Natural killer cell (primary cell): ENCODE data around the gene JPH3. TPM values are rescaled to one million over a fixed set of nuclear protein-coding genes. Genes with fewer than 3 reads are reported as not detected.
"Not testable (repeated sequence)": the region's sequence is repeated elsewhere in the genome, so short reads cannot be mapped to it uniquely, and the experiment has no call there.

ENCODE experiments used
- ATAC-seq, 3 donors: fragments of 150-1000 bp in 2 of 3; fragments of 200-7000 bp in 1 of 3; cut with Tn5 transposase; 1 replicate in 1 of 3; 2 replicates in 2 of 3; pipeline ENCODE4 v1.10.0; 2021; ENCODE audit warnings: mild to moderate bottlenecking in 2 of 3, moderate library complexity in 2 of 3
- DNase-seq, 2 donors: peaks; one replicate each; pipeline versions ENCODE4 v3.0.0 to v3.0.0-alpha.2; 2013 to 2021; ENCODE audit warnings: mixed read lengths in 1 of 2
- H3K27ac ChIP-seq: one replicate; pipeline ENCODE4 v1.5.1; 2013; ENCODE audit warnings: mild to moderate bottlenecking, low read length
- H3K27me3 ChIP-seq: one replicate; pipeline ENCODE4 v1.6.1; 2013; ENCODE audit warnings: low read length; ENCODE audit not compliant: control insufficient read depth, insufficient read depth
- H3K36me3 ChIP-seq: one replicate; pipeline ENCODE4 v1.6.1; 2013; ENCODE audit warnings: low read length; ENCODE audit not compliant: control insufficient read depth, insufficient read depth
- H3K4me1 ChIP-seq: one replicate; pipeline ENCODE4 v1.6.1; 2013; ENCODE audit warnings: low read length; ENCODE audit not compliant: control insufficient read depth, insufficient read depth
- H3K4me3 ChIP-seq: one replicate; pipeline ENCODE4 v1.5.1; 2013; ENCODE audit warnings: low read length
- H3K9me3 ChIP-seq: one replicate; pipeline ENCODE4 v1.6.1; 2013; ENCODE audit warnings: low read length; ENCODE audit not compliant: control insufficient read depth, insufficient read depth
- H3K27ac Mint-ChIP-seq, 2 donors: one replicate each; pipeline ENCODE4 v1.8.0; 2022; ENCODE audit warnings: mild to moderate bottlenecking in 2 of 2, mixed read lengths in 2 of 2, moderate library complexity in 1 of 2
- H3K27me3 Mint-ChIP-seq, 2 donors: one replicate each; pipeline ENCODE4 v1.8.0; 2022; ENCODE audit warnings: low read depth in 2 of 2, mixed read lengths in 2 of 2
- H3K36me3 Mint-ChIP-seq: one replicate; pipeline ENCODE4 v1.8.0; 2022; ENCODE audit warnings: mixed read lengths
- H3K4me1 Mint-ChIP-seq, 2 donors: one replicate each; pipeline ENCODE4 v1.8.0; 2022; ENCODE audit warnings: mixed read lengths in 2 of 2
- H3K4me3 Mint-ChIP-seq: one replicate; pipeline ENCODE4 v1.8.0; 2022; ENCODE audit warnings: mild to moderate bottlenecking, moderate library complexity, mixed read lengths
- H3K9me3 Mint-ChIP-seq, 2 donors: one replicate each; pipeline ENCODE4 v1.8.0; 2022; ENCODE audit warnings: mixed read lengths in 2 of 2
- CTCF ChIP-seq: fragments of 200-600 bp; IDR thresholded peaks from one replicate; pipeline ENCODE4 v1.8.0; 2022; ENCODE audit warnings: antibody characterized with exemption
- WGBS: methylation state at CpG from one replicate; pipeline ENCODE4 v1.1.7; 2013; ENCODE audit warnings: missing lambda C conversion rate; ENCODE audit not compliant: insufficient coverage; 5-methylcytosine and 5-hydroxymethylcytosine counted together
- intact Hi-C: fragments of 100-400 bp; cut with micrococcal nuclease; formaldehyde crosslinking; loops from one replicate; pipeline ENCODE4 v1.14.2; 2022
- total RNA-seq, 4 donors: library from RNA; stranded (reverse); fragments of 120-200 nt in 1 of 4; gene quantifications; one replicate each; pipeline versions ENCODE4 v1.2.3 to v1.2.4, GENCODE V29; 2013 to 2022

Gene JPH3
- total RNA-seq, 3 donors from 2014 or later (not counting 1 experiment from before 2014, with no cell fraction given) = not detected

GRCh38 chr16:87715658-87716057 is 113.3 kb downstream of the JPH3 start:
- H3K4me3 Mint-ChIP-seq = peak overlapping the region; percentile 62
- H3K36me3 ChIP-seq = peaks cover 53% of the 10 kb centered on the region
- intact Hi-C loops = no loop called here
- H3K27ac ChIP-seq = no peak overlapping the region
- H3K4me3 ChIP-seq = no peak overlapping the region
- no peak for DNase-seq
- H3K4me1 Mint-ChIP-seq = peaks cover 52% of the 10 kb centered on the region in 2 donors
- H3K27me3 Mint-ChIP-seq = no peaks in the 10 kb centered on the region
- WGBS = 97% methylated on average over 12 of the region's 12 CpGs
- peaks cover 10% of the 10 kb centered on the region for H3K36me3 Mint-ChIP-seq
- no peak for TF ChIP-seq CTCF
- peaks cover 41% of the 10 kb centered on the region for H3K4me1 ChIP-seq
- no peaks in the 10 kb centered on the region for H3K9me3 ChIP-seq
- no peak for ATAC-seq
- no peaks in the 10 kb centered on the region for H3K27me3 ChIP-seq
- peak overlapping the region; percentile 91 to 96 for H3K27ac Mint-ChIP-seq
- no peaks in the 10 kb centered on the region for H3K9me3 Mint-ChIP-seq

GRCh38 chr16:87718831-87719230 is 116.5 kb downstream of the JPH3 start:
- Mint-ChIP-seq H3K36me3 (peaks cover 18% of the 10 kb centered on the region), H3K4me1 (peaks cover 54 to 56% of the 10 kb centered on the region in 2 donors), H3K27ac (peak overlapping the region in 1 of 2 donors; percentile 99)
- H3K27ac ChIP-seq, intact Hi-C loops, DNase-seq, ATAC-seq, H3K27me3 Mint-ChIP-seq, H3K27me3 ChIP-seq, H3K4me3 Mint-ChIP-seq, H3K9me3 ChIP-seq, H3K9me3 Mint-ChIP-seq, H3K4me3 ChIP-seq: not testable (repeated sequence)
- Histone ChIP-seq H3K4me1 (peaks cover 45% of the 10 kb centered on the region), H3K36me3 (peaks cover 61% of the 10 kb centered on the region)
- WGBS = 97% methylated on average over 28 of the region's 28 CpGs

GRCh38 chr16:87720446-87720845 is 118.1 kb downstream of the JPH3 start:
- Histone ChIP-seq H3K4me1 (peaks cover 47% of the 10 kb centered on the region), H3K9me3 (no peaks in the 10 kb centered on the region), H3K27ac (no peak overlapping the region), H3K36me3 (peaks cover 53% of the 10 kb centered on the region), H3K4me3 (no peak overlapping the region), H3K27me3 (no peaks in the 10 kb centered on the region)
- DNase-seq (no peak), ATAC-seq (no peak)
- H3K4me1 Mint-ChIP-seq = peaks cover 55 to 58% of the 10 kb centered on the region in 2 donors
- H3K9me3 Mint-ChIP-seq = no peaks in the 10 kb centered on the region
- no peak overlapping the region for H3K4me3 Mint-ChIP-seq
- WGBS = 94% methylated on average over 24 of the region's 24 CpGs
- H3K27me3 Mint-ChIP-seq = no peaks in the 10 kb centered on the region
- TF ChIP-seq CTCF = no peak
- H3K27ac Mint-ChIP-seq = peak overlapping the region; percentile 29 to 99
- intact Hi-C loops = no loop called here
- peaks cover 11% of the 10 kb centered on the region for H3K36me3 Mint-ChIP-seq

- TF ChIP-seq CTCF = no peak
- 94% methylated on average over 33 of the region's 33 CpGs for WGBS
- DNase-seq (no peak), ATAC-seq (no peak)
- H3K9me3 ChIP-seq = no peaks in the 10 kb centered on the region
- H3K27ac ChIP-seq = no peak overlapping the region
- no peaks in the 10 kb centered on the region for H3K9me3 Mint-ChIP-seq
- peak overlapping the region; percentile 56 for H3K4me3 Mint-ChIP-seq
- intact Hi-C loops = no loop called here
- peaks cover 59 to 62% of the 10 kb centered on the region in 2 donors for H3K4me1 Mint-ChIP-seq
- H3K36me3 Mint-ChIP-seq = peaks cover 7% of the 10 kb centered on the region
- H3K27ac Mint-ChIP-seq = peak overlapping the region; percentile 97 to 99
- no peak overlapping the region for H3K4me3 ChIP-seq
- H3K36me3 ChIP-seq = peaks cover 49% of the 10 kb centered on the region
- H3K4me1 ChIP-seq = peaks cover 52% of the 10 kb centered on the region
- no peaks in the 10 kb centered on the region for H3K27me3 ChIP-seq
- no peaks in the 10 kb centered on the region for H3K27me3 Mint-ChIP-seq
Measured at GRCh38 chr16:87721622-87722585, 119.6 kb downstream of the JPH3 start.
